H1 (cell line): ENCODE data around the gene CYP2W1. TPM values are rescaled to one million over a fixed set of nuclear protein-coding genes. Genes with fewer than 3 reads are reported as not detected.

ENCODE experiments used
- CTCF ChIA-PET: fragments of 300-600 bp; sonication (Branson Sonifier 250); formaldehyde crosslinking; loops from one replicate; lab custom pipeline; 2021; ENCODE audit not compliant: partially characterized antibody; lab: Charles Lee
- POLR2A ChIA-PET: fragments of 300-600 bp; sonication (Branson Sonifier 250); formaldehyde crosslinking; loops from one replicate; lab custom pipeline; 2021; ENCODE audit warnings: inconsistent platforms; ENCODE audit not compliant: partially characterized antibody; lab: Charles Lee
- DNase-seq, 2 experiments: peaks; one replicate each; pipeline versions ENCODE4 v3.0.0 to v3.0.0-alpha.2; 2010 to 2022; ENCODE audit warnings: low spot score in 2 of 2, low read depth in 1 of 2, mixed read lengths in 1 of 2
- FAIRE-seq: peaks from 2 replicates; lab custom pipeline; 2011; peaks lifted over from hg19 to GRCh38; lab: Jason Lieb, UNC
- H2AFZ ChIP-seq: 2 replicates; pipeline ENCODE4 v1.8.1; 2012; ENCODE audit warnings: low read length, inconsistent platforms
- H2AK5ac ChIP-seq: 2 replicates; pipeline ENCODE4 v1.6.1; 2013; ENCODE audit warnings: low read depth, low read length
- H2BK120ac ChIP-seq: replicated peaks from 2 replicates; pipeline ENCODE3; 2013; ENCODE audit warnings: low read depth, low read length, inconsistent platforms
- H2BK12ac ChIP-seq: 2 replicates; pipeline ENCODE4 v1.6.1; 2013; ENCODE audit warnings: low read depth, low read length
- H2BK15ac ChIP-seq: 2 replicates; pipeline ENCODE4 v1.6.1; 2013; ENCODE audit warnings: low read length
- H2BK20ac ChIP-seq: 2 replicates; pipeline ENCODE4 v1.6.1; 2013; ENCODE audit warnings: low read length
- H2BK5ac ChIP-seq: 2 replicates; pipeline ENCODE4 v1.6.1; 2013; ENCODE audit warnings: low read depth, low read length
- H3K14ac ChIP-seq: 2 replicates; pipeline ENCODE4 v1.6.1; 2013; ENCODE audit warnings: inconsistent platforms; ENCODE audit not compliant: insufficient read length
- H3K18ac ChIP-seq: 2 replicates; pipeline ENCODE4 v1.6.1; 2013; ENCODE audit warnings: low read length; ENCODE audit errors: extremely low read depth
- H3K23ac ChIP-seq: 2 replicates; pipeline ENCODE4 v1.6.1; 2013; ENCODE audit warnings: inconsistent platforms; ENCODE audit not compliant: insufficient read length
- H3K23me2 ChIP-seq: 2 replicates; pipeline ENCODE4 v1.6.1; 2013; ENCODE audit warnings: low read depth, low read length
- H3K27ac ChIP-seq: 2 replicates; pipeline ENCODE4 v1.6.1; 2011; ENCODE audit warnings: low read depth, low read length, inconsistent platforms
- H3K27me3 ChIP-seq, 4 experiments: replicated peaks in 1 of 4; 1 replicate in 1 of 4; 2 replicates in 3 of 4; pipeline versions ENCODE4 v1.6.1 to v1.8.1; 2011 to 2013; ENCODE audit warnings: low read length in 3 of 4, mild to moderate bottlenecking in 3 of 4, inconsistent platforms in 2 of 4, mixed read lengths in 2 of 4, moderate library complexity in 1 of 4; ENCODE audit not compliant: control insufficient read depth in 3 of 4, insufficient read depth in 3 of 4; ENCODE audit errors: extremely low read depth in 1 of 4
- H3K36me3 ChIP-seq, 4 experiments: 2 replicates each; pipeline versions ENCODE4 v1.6.1 to v1.8.1; 2011 to 2013; ENCODE audit warnings: mild to moderate bottlenecking in 4 of 4, low read length in 3 of 4, moderate library complexity in 2 of 4, control low read depth in 1 of 4, inconsistent platforms in 1 of 4; ENCODE audit not compliant: insufficient read depth in 4 of 4, control insufficient read depth in 2 of 4
- H3K4ac ChIP-seq: replicated peaks from 2 replicates; pipeline ENCODE3; 2013; ENCODE audit warnings: low read length, low read depth, mixed read lengths, inconsistent platforms; ENCODE audit not compliant: insufficient read length
- H3K4me1 ChIP-seq, 4 experiments: replicated peaks in 1 of 4; 1 replicate in 1 of 4; 2 replicates in 3 of 4; pipeline versions ENCODE4 v1.6.1 to v1.8.1; 2011 to 2013; ENCODE audit warnings: low read length in 3 of 4, inconsistent platforms in 2 of 4, mixed read lengths in 1 of 4; ENCODE audit not compliant: insufficient read depth in 4 of 4, control insufficient read depth in 3 of 4
- H3K4me2 ChIP-seq, 2 experiments: 2 replicates each; pipeline versions ENCODE4 v1.6.1 to v1.8.1; 2011 to 2013; ENCODE audit warnings: low read depth in 2 of 2, low read length in 2 of 2, control low read depth in 1 of 2, inconsistent platforms in 1 of 2, mild to moderate bottlenecking in 1 of 2; ENCODE audit not compliant: insufficient read depth in 1 of 2
- H3K4me3 ChIP-seq, 4 experiments: fragments of 200-600, 300-600 bp in 1 of 4; sonication (generic), shearing (Covaris generic), sonication (Bioruptor Twin) in 1 of 4; 2 replicates each; pipeline versions ENCODE4 v1.5.1 to v1.8.1; 2011 to 2016; ENCODE audit warnings: low read length in 4 of 4, low read depth in 3 of 4, control low read depth in 2 of 4, inconsistent platforms in 2 of 4, mild to moderate bottlenecking in 2 of 4, mixed read lengths in 1 of 4, moderate library complexity in 1 of 4; ENCODE audit not compliant: insufficient read depth in 2 of 4; ENCODE audit errors: extremely low read depth in 1 of 4
- H3K56ac ChIP-seq: replicated peaks from 2 replicates; pipeline ENCODE3; 2013; ENCODE audit warnings: low read depth, mild to moderate bottlenecking, mixed read lengths, low read length, inconsistent platforms; ENCODE audit not compliant: insufficient read length
- H3K79me1 ChIP-seq: 2 replicates; pipeline ENCODE4 v1.6.1; 2013; ENCODE audit warnings: low read depth, low read length, control low read depth
- H3K79me2 ChIP-seq, 2 experiments: 2 replicates each; pipeline versions ENCODE4 v1.6.1 to v1.8.1; 2012 to 2013; ENCODE audit warnings: low read length in 2 of 2, mild to moderate bottlenecking in 2 of 2, inconsistent platforms in 1 of 2; ENCODE audit not compliant: insufficient read depth in 2 of 2, control insufficient read depth in 1 of 2
- H3K9ac ChIP-seq, 4 experiments: replicated peaks in 1 of 4; 1 replicate in 1 of 4; 2 replicates in 3 of 4; pipeline versions ENCODE4 v1.6.1 to v1.8.1; 2011 to 2013; ENCODE audit warnings: low read depth in 3 of 4, low read length in 3 of 4, control low read depth in 2 of 4, mild to moderate bottlenecking in 2 of 4, moderate library complexity in 2 of 4, inconsistent platforms in 1 of 4; ENCODE audit errors: extremely low read depth in 1 of 4
- H3K9me3 ChIP-seq, 2 experiments: 2 replicates each; pipeline versions ENCODE4 v1.6.1 to v1.8.1; 2012 to 2013; ENCODE audit warnings: mild to moderate bottlenecking in 2 of 2, moderate library complexity in 2 of 2, control low read depth in 1 of 2, inconsistent platforms in 1 of 2, low read depth in 1 of 2, low read length in 1 of 2, mixed read lengths in 1 of 2; ENCODE audit not compliant: insufficient read depth in 2 of 2
- H4K20me1 ChIP-seq, 2 experiments: replicated peaks in 1 of 2; 2 replicates each; pipeline versions ENCODE3 to v1.8.1; 2011 to 2013; ENCODE audit warnings: inconsistent platforms in 2 of 2, low read length in 2 of 2, mild to moderate bottlenecking in 1 of 2; ENCODE audit not compliant: insufficient read depth in 2 of 2, control insufficient read depth in 1 of 2
- H4K5ac ChIP-seq: 2 replicates; pipeline ENCODE4 v1.6.1; 2013; ENCODE audit warnings: low read length, low read depth, mixed read lengths, inconsistent platforms; ENCODE audit not compliant: insufficient read length
- H4K8ac ChIP-seq: 2 replicates; pipeline ENCODE4 v1.8.0; 2013; ENCODE audit warnings: mild to moderate bottlenecking, moderate library complexity, low read length, inconsistent platforms; ENCODE audit not compliant: insufficient read depth; ENCODE audit errors: extremely low read depth
- H4K91ac ChIP-seq: replicated peaks from 2 replicates; pipeline ENCODE3; 2013; ENCODE audit warnings: low read length, mixed read lengths, inconsistent platforms; ENCODE audit not compliant: insufficient read length
- CTCF ChIP-seq, 3 experiments: IDR thresholded peaks; 1 replicate in 2 of 3; 2 replicates in 1 of 3; pipeline versions ENCODE4 v1.5.1 to v1.6.1; 2011; ENCODE audit warnings: low read length in 3 of 3, mild to moderate bottlenecking in 3 of 3, inconsistent platforms in 2 of 3, low read depth in 1 of 3, moderate library complexity in 1 of 3; ENCODE audit not compliant: insufficient read depth in 1 of 3; ENCODE audit errors: control extremely low read depth in 1 of 3
- PHF8 ChIP-seq: fragments of 200-600 bp; sonication (generic); conservative IDR thresholded peaks from 2 replicates; pipeline ENCODE4 v1.7.1; 2012; ENCODE audit warnings: low read depth, mild to moderate bottlenecking, inconsistent platforms, low read length, moderate library complexity
- POLR2AphosphoS5 ChIP-seq: IDR thresholded peaks from 2 replicates; pipeline ENCODE4 v1.6.1; 2011; ENCODE audit warnings: low read depth, low read length
- POU5F1 ChIP-seq: IDR thresholded peaks from 2 replicates; pipeline ENCODE4 v1.6.1; 2011; ENCODE audit warnings: low read depth, mild to moderate bottlenecking, low read length, moderate library complexity
- RAD21 ChIP-seq, 2 experiments: IDR thresholded peaks in 1 of 2; conservative IDR thresholded peaks in 1 of 2; 2 replicates each; pipeline ENCODE4 v1.6.1; 2011; ENCODE audit warnings: low read depth in 2 of 2, low read length in 2 of 2, improper control_type of control experiment in 1 of 2, inconsistent platforms in 1 of 2, mild to moderate bottlenecking in 1 of 2, moderate library complexity in 1 of 2
- WGBS, 2 experiments: shearing (Covaris generic) in 1 of 2; methylation state at CpG; one replicate each; pipeline versions ENCODE4 v1.1.6 to v1.1.7; 2013 to 2015; ENCODE audit warnings: low lambda C conversion rate in 2 of 2, mixed read lengths in 2 of 2, inconsistent platforms in 1 of 2, low coverage in 1 of 2, missing lambda C conversion rate in 1 of 2; ENCODE audit not compliant: insufficient replicate concordance in 2 of 2, insufficient coverage in 1 of 2, insufficient read length in 1 of 2; ENCODE audit errors: extremely low coverage in 1 of 2, missing lambda C conversion rate in 1 of 2; 5-methylcytosine and 5-hydroxymethylcytosine counted together
- polyA plus RNA-seq, 7 experiments: library from polyadenylated mRNA; depleted of rRNA in 3 of 7; stranded (reverse) in 5 of 7; unstranded in 2 of 7; fragments of >200 nt in 5 of 7; fragments of 200-250 nt in 2 of 7; gene quantifications; 1 replicate in 5 of 7; 2 replicates in 1 of 7; 4 replicates in 1 of 7; pipeline versions ENCODE4 v1.2.1 to v1.2.3, GENCODE V29; 2011 to 2013; ENCODE audit warnings: missing spikeins in 2 of 7, mixed read lengths in 2 of 7
- total RNA-seq: library from RNA; stranded (reverse); fragmentation: NEBNext Ultra II Directional; extraction: Animal tissue kit (Norgen Biotek cat#: 25700); gene quantifications from 2 replicates; pipeline ENCODE4 v1.2.1, GENCODE V29; 2021

CYP2W1 gene
- total and polyA plus RNA-seq, 2 of the 8 experiments (the other 6 are each of a cell fraction or from before 2014, with no cell fraction given): not detected

DNA sequence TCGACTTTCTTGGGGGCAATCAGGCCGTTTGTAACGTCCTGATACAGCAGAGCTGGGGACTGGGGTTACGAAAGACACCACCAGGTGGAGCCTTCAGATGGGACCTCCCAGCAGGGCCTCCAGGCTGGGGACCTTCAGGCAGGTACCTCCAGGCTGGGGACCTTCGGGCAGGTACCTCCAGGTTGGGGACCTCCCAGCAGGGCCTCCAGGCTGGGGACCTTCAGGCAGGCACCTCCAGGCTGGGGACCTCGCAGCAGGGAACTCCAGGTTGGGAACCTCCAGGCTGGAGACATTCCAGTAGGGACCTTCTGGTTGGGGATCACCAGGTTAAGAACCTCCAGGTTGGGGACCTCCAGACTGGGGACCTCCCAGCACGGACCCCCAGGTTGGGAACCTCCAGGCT lies 37.9 kb downstream of the CYP2W1 start:
- Histone ChIP-seq H3K27me3 (no peaks in the 10 kb centered on the region), H3K56ac (no peak overlapping the region), H3K79me1 (peaks cover 8% of the 10 kb centered on the region), H2AK5ac (no peak overlapping the region), H3K27ac (no peak overlapping the region), H3K23me2 (no peaks in the 10 kb centered on the region), H3K23ac (no peak overlapping the region), H2BK5ac (no peak overlapping the region), H4K8ac (peak overlapping the region; percentile 86; the same call in 1 of the 2 replicates), H3K4me1 (no peaks in the 10 kb centered on the region), H3K36me3 (no peaks in the 10 kb centered on the region; a peak in 1 of 8 replicates), H2BK15ac (no peak overlapping the region), H3K18ac (no peak overlapping the region), H2AFZ (no peak overlapping the region), H3K14ac (no peak overlapping the region), H2BK120ac (no peak overlapping the region), H2BK20ac (no peak overlapping the region), H3K4me3 (no peak overlapping the region), H4K5ac (no peak overlapping the region), H3K4ac (no peak overlapping the region), H4K20me1 (peaks cover 9 to 13% of the 10 kb centered on the region in 2 experiments), H3K4me2 (no peak overlapping the region), H3K9ac (no peak overlapping the region), H4K91ac (no peak overlapping the region), H3K79me2 (peaks cover 0 to 6% of the 10 kb centered on the region in 2 experiments; a peak in 2 of 4 replicates), H2BK12ac (no peak overlapping the region), H3K9me3 (peaks cover 0 to 8% of the 10 kb centered on the region in 2 experiments; a peak in 1 of 4 replicates)
- POLR2A ChIA-PET: no interaction called here
- CTCF ChIA-PET: interaction anchor here (0.7 to 10.9 kb wide), 8 partner anchors 13 to 98 kb away, joined by 3 to 117 read pairs (median 5); no protein-coding TSS in a partner anchor
- TF ChIP-seq PHF8 (no peak), POU5F1 (no peak), POLR2AphosphoS5 (no peak), CTCF (IDR thresholded peaks at IDR 0.05; ENCODE audit: control extremely low read depth in 1 of 3, insufficient read depth in 1 of 3, low read depth in 1 of 3, low read length in 3 of 3) (peak in 2 of 3 experiments; percentile 23 to 32; a peak in 3 of 4 replicates), RAD21 (IDR thresholded peaks at IDR 0.05 in 1 of 2, conservative IDR thresholded peaks at IDR 0.05 in 1 of 2; ENCODE audit: low read depth in 2 of 2, low read length in 2 of 2) (peak in 1 of 2 experiments; percentile 31; a peak in 1 of 4 replicates)
- WGBS, 2 experiments: 88% methylated on average over 7 of the region's 7 CpGs; no CpG with 5 or more reads in 1 of the 2 experiments
- FAIRE-seq (no peak), DNase-seq (no peak)
